IPS-18c (cell line): ENCODE results near the gene PELI1.
"Not testable (repeated sequence)": the region's sequence is repeated elsewhere in the genome, so short reads cannot be mapped to it uniquely, and the experiment has no call there.

ENCODE experiments used
- H3K4me3 ChIP-seq: 2 replicates; pipeline ENCODE4 v1.7.0; 2013; ENCODE audit warnings: low read depth, mild to moderate bottlenecking, low read length, moderate library complexity; ENCODE audit not compliant: insufficient read depth
- H3K9me3 ChIP-seq: one replicate; pipeline ENCODE4 v1.6.1; 2013; ENCODE audit warnings: mild to moderate bottlenecking, low read length, moderate library complexity; ENCODE audit not compliant: control insufficient read depth, insufficient read depth

Gene PELI1

DNA sequence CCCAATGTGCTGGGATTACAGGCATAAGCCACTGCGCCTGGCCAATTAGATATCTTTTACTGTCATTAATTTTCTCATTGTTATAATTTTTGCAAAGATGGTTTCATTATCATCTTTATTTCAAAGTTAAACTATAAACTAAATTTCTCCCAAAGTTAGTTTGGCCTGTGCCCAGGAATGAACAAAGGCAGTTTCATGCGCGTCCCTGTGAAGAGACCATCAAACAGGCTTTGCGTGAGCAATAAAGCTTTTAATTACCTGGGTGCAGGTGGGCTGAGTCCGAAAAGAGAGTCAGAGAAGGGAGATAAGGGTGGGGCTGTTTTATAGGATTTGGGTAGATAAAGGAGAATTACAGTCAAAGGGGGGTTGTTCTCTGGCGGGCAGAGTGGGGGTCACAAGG, 69.6 kb downstream of the PELI1 start:
- H3K9me3 ChIP-seq = not testable (repeated sequence)

DNA sequence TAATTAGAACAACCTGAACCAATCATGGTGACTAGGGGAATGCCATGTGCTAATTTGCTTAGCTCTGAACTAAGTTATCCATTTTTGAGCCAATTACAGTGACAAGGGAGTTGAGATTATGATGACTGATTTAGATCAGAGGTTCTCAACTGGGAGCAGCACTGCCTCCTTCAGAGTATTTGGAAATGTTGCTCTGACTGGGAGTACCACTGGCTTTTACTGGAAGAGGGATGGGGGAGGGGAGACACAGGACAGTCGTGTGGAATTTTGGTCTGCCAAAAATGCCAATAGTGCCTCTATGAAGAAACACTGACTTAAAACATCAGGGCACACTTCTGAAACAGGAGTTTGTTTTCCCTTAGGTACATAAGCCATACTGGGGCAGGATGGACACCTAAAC, 76.9 kb downstream of the PELI1 start:
- Histone ChIP-seq H3K9me3 (no peaks in the 10 kb centered on the region), H3K4me3 (no peak overlapping the region)

More for the DNA sequence above, 69.6 kb downstream of the PELI1 start:
- not testable (repeated sequence) for H3K4me3 ChIP-seq

DNA sequence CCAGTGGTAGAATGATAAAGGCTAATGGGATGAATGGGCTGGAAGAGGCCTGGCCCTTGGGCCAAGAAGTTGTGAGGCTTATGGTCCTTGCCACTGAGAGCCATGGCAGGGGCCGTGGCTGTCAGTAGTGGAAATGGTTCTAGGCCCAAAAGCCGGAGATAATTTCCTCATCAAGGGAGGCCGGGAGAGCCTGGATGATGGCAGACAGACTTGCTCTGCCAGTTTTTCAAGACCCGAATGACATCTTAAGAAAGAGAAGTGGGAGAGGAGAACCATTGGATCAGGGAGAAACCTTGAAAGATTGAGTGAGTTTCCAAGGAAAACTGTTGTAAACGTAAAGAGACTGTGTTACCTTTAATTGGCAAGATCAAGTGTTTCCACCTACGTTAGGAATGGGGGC, 78.7 kb downstream of the PELI1 start:
- Histone ChIP-seq H3K9me3 (no peaks in the 10 kb centered on the region), H3K4me3 (no peak overlapping the region)

DNA sequence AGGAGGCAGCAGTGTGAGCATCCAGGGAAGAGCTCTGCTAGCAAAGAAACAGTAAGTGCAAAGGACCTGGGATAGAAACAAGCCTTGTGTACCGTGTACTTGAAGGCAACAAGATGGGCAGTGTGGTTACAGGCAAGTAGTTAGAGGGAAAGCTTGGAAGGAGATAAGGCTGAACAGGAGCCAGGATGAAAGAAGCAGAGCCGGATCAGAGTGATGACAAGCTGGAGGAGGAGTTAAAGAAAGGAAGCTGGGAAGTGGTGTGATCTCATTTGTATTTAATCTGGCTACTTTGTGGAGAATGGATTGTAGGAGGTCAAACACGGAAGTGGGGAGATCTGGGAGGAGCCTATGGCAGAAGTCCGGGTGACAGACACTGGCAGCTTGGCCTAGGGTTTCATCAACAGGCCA, 80.3 kb downstream of the PELI1 start:
- H3K9me3 ChIP-seq = no peaks in the 10 kb centered on the region
- H3K4me3 ChIP-seq = no peak overlapping the region

DNA sequence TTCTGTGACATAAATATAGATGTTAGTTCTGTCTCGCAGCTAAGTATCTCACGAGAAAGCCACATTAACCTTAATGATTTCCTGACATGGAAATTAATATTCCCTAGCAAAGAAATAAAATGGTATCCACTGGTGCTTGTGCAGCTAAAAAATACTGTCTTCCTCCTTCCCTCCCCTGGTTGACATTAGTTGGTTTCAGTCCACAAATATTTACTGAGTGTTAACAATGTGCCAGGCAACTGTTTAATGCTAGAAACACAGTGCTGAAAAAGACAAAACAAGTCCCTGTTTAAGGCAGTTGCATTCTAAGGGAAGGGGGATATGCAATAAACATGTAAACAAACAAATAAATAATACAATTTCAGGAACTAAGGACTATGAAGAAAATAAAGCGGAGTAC, 80.8 kb downstream of the PELI1 start:
- H3K4me3 ChIP-seq = no peak overlapping the region
- H3K9me3 ChIP-seq = no peaks in the 10 kb centered on the region

DNA sequence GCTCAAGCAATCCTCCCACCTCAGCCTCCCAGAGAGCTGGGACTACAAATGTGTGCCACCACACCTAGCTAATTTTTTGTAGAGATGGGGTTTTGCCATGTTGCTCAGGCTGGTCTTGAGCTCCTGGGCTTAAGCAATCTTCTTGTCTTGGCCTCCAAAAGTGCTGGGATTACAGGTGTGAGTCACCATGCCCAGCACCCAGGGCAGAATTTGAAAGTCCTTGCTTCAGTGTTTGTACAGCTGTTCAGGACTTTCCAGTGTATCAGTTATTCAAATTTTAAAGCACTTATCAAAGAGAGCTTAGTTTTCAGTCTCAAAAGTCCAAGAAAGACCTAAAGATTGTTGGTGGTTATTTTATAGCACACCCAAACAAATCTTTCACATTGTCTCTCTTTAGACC, 81.4 kb downstream of the PELI1 start:
- no peak overlapping the region for H3K4me3 ChIP-seq
- no peaks in the 10 kb centered on the region for H3K9me3 ChIP-seq

DNA sequence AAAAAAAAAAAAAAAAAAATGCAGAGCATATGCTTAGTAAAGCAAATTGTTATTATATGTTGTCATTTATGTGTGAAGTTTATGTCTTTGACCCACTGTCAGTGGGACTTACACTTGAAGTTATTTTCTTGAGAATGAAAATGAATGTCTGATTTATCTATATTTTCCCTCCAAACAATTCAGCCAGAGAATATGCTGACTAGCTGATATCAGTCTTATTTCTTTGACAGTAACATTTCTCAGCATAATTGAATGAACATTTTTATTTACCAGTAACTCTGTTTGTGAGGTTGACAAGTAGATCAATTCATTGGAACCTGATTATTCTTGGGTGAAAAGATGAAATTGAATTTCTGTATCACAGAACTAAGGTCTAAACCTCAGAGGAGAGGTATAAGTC, 85.0 kb downstream of the PELI1 start:
- H3K9me3 ChIP-seq = no peaks in the 10 kb centered on the region
- H3K4me3 ChIP-seq = no peak overlapping the region

DNA sequence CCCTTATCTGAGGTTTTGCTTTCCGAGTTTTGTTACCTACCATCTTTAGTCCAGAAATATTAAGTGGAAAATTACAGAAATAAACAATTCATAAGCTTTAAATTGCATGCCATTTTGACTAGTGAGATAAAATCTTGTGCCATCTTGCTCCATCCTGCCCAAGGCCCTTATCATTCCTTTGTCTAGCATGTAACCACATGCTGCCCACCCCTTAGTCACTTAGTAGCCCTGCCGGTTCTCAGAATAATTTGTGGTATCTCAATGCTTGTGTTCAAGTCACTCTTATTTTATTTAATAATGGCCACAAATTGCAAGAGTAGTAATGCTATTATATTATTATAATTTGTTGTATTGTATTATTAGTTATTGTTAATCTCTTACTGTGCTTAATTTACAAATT, 88.2 kb downstream of the PELI1 start:
- Histone ChIP-seq H3K4me3 (no peak overlapping the region), H3K9me3 (no peaks in the 10 kb centered on the region)

DNA sequence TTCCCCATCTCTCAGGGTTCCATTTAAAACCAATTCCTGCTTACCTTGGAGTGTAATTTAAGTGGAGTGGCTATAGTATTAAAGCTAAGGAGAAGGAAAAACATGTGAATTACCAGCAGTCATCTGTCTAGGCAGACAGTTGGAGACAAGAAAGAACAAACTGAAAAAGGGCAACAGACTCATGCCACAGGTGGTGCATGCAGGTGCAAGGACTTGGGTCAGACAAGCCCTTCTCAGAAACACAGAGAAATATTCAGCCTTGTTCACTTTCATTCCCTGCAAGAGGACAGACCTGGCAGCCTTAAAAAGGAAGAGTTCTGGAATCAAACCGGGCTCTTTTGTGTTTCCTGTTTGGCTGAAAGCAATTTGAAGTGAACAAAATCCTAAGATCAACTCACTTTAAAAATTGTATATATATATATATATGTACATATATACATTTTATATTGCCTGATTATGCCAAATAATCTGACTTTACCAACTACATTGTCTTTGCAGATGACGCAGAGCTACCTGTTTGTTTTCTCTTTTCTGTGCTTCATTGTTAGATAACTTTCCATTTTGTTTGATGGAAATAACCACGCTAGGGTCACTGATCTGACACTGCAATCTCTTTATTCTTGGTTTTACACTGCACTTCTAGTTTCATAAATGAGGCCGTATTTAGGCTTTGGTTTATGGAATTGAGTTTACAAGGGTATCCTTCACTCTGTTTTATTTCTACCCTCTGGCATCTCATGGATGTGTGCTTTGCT, 89.9 kb downstream of the PELI1 start:
- no peak overlapping the region for H3K4me3 ChIP-seq

DNA sequence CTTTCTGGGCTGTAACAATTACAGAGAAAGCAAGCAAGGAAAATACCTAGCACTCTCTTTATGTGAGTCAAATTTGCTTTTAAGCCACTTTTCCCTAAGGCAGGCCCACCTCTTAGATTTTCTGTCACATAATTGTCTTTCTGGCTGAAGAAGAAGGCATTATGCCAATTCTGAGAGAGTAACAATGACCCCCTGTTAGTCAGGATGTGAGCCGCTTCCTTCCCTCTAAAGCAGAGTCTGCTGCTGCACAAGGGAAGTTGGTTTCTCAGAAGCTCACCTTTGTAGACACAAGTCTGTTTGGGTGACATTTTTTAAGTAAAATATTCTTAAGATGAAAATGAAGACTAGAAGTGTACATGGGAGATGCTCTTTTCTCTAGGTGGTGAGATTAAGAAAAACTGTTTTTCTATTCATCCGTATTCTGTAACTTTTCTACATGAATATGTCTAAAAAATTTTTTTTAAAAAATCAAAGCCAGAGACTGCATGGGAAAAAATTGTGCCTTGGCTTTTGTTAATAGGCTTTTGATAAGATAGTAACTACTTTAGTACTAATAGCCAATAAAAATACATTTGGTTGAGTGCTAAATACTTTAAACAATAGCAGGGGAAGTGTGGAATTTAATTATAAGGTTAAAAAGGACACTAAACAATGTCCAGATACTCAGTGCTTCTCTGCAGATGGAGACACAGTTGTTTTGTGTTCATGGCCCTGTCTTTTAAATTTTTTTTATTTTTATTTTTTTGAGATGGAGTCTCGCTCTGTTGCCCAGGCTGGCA, 91.6 kb downstream of the PELI1 start:
- no peak overlapping the region for H3K4me3 ChIP-seq
- no peaks in the 10 kb centered on the region for H3K9me3 ChIP-seq

More for the DNA sequence above, 89.9 kb downstream of the PELI1 start:
- no peaks in the 10 kb centered on the region for H3K9me3 ChIP-seq

DNA sequence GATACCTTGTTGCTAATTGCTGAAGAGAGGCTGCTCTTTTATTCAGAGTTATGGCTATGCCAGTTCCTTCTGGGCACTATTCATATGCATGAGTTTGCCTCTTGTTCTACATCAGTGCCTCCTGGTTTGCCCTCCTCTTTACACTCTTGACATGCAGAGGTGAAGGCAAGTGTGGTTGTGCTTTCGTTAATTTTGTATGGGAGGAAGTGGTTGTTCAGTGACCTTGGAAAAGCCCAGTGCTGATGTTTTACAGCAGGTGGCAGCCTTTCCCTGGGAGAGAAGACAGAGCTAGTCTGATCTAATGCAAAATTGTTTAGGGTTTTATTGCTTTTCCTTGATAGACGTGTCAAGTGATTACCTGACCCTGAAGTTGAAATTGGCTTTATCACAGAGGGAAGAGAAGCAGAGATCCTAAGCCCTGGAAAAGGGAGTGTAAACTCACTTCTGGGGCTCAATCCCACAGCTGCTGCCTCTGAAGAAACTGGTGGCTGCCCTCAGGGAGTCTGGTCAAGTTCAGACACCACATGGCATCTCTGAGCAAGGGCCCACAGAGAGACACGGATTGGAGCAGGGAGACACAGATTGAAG, 94.5 kb downstream of the PELI1 start:
- H3K9me3 ChIP-seq = no peaks in the 10 kb centered on the region

DNA sequence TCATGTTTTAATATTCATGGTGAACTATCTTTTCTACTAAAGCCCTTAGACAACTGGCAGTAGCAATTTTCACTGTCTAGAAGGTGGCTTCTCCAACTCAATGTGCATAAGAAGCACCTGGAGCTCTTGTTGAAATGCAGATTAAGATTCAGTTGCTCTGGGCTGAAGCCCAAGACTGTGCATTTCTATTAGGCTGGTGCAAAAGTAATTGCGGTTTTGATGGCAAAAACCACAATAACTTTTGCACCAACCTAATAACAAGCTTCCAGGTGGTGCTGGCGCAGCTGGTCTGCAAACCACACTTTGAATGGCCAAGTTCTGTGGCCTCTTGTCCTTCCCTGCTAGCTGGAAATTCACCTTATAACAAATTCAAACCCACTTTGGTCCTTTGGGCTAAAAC, 98.3 kb downstream of the PELI1 start:
- Histone ChIP-seq H3K4me3 (no peak overlapping the region), H3K9me3 (no peaks in the 10 kb centered on the region)

More for the DNA sequence above, 94.5 kb downstream of the PELI1 start:
- H3K4me3 ChIP-seq = no peak overlapping the region
